AG04449 (cell line): Measurements from ENCODE around the gene RAB3C.

Experiments
- CTCF ChIA-PET: fragments of 350-600 bp; formaldehyde crosslinking; extraction: SDS; loops from one replicate; lab custom pipeline; 2021; ENCODE audit warnings: antibody characterized with exemption; lab: Yijun Ruan, JAX
- POLR2A ChIA-PET: fragments of 400-600, 350-600 bp; formaldehyde crosslinking; extraction: SDS; loops from one replicate; lab custom pipeline; 2020; ENCODE audit warnings: antibody characterized with exemption, inconsistent platforms; lab: Yijun Ruan, JAX
- DNase-seq: peaks from one replicate; pipeline ENCODE4 v3.0.0-alpha.2; 2010; ENCODE audit warnings: low read depth, low spot score
- H3K4me3 ChIP-seq: 2 replicates; pipeline ENCODE4 v1.5.1; 2011; ENCODE audit warnings: low read depth, mild to moderate bottlenecking, control low read depth, low read length
- CTCF ChIP-seq: IDR thresholded peaks from one replicate; pipeline ENCODE4 v1.5.1; 2011; ENCODE audit warnings: mild to moderate bottlenecking, moderate library complexity, low read length, control low read depth, inconsistent platforms; ENCODE audit not compliant: insufficient read depth; ENCODE audit errors: missing control alignments

RAB3C gene

GRCh38 chr5:58767104-58767503 lies 184.2 kb downstream of the RAB3C start:
- ChIA-PET POLR2A (no interaction called here), CTCF (no interaction called here)
- H3K4me3 ChIP-seq = no peak overlapping the region
- DNase-seq = no peak
- no peak for TF ChIP-seq CTCF

- DNase-seq = no peak
- no peak overlapping the region for H3K4me3 ChIP-seq
- POLR2A ChIA-PET = no interaction called here
- no peak for TF ChIP-seq CTCF
- CTCF ChIA-PET = no interaction called here
Observed at GRCh38 chr5:58770136-58770535, 187.3 kb downstream of the RAB3C start.

- ChIA-PET POLR2A (no interaction called here), CTCF (no interaction called here)
- H3K4me3 ChIP-seq = no peak overlapping the region
- no peak for TF ChIP-seq CTCF
- DNase-seq = no peak
Observed at GRCh38 chr5:58771796-58772195, 188.9 kb downstream of the RAB3C start.

GRCh38 chr5:58773744-58774441 lies 191.0 kb downstream of the RAB3C start:
- TF ChIP-seq CTCF = no peak
- DNase-seq = no peak
- CTCF ChIA-PET = no interaction called here
- POLR2A ChIA-PET = no interaction called here
- H3K4me3 ChIP-seq = no peak overlapping the region

GRCh38 chr5:58774937-58775336 lies 192.1 kb downstream of the RAB3C start:
- no peak for TF ChIP-seq CTCF
- ChIA-PET CTCF (no interaction called here), POLR2A (no interaction called here)
- H3K4me3 ChIP-seq = no peak overlapping the region
- DNase-seq = no peak

- no peak for DNase-seq
- no peak for TF ChIP-seq CTCF
- no peak overlapping the region for H3K4me3 ChIP-seq
- POLR2A ChIA-PET = no interaction called here
- CTCF ChIA-PET = no interaction called here
Observed at GRCh38 chr5:58775701-58776262, 192.9 kb downstream of the RAB3C start.
